Neural progenitor cell (in vitro differentiated cells): ENCODE measurements around the gene TEAD1.

Source experiments
- EZH2 ChIP-seq: fragments of 200-600 bp; sonication (generic); IDR thresholded peaks from 2 replicates; pipeline ENCODE4 v1.6.1; 2017; ENCODE audit warnings: antibody characterized with exemption, mild to moderate bottlenecking, moderate library complexity
- EZH2phosphoT487 ChIP-seq: fragments of 200-600 bp; sonication (generic); IDR thresholded peaks from 2 replicates; pipeline ENCODE4 v1.6.1; 2017; ENCODE audit warnings: antibody characterized with exemption
- TF ChIP-seq, protein P1 (sequence below): fragments of 200-600 bp; sonication (generic); IDR thresholded peaks from 2 replicates; pipeline ENCODE4 v1.5.1; 2017; ENCODE audit warnings: antibody characterized with exemption, mild to moderate bottlenecking

DNA sequence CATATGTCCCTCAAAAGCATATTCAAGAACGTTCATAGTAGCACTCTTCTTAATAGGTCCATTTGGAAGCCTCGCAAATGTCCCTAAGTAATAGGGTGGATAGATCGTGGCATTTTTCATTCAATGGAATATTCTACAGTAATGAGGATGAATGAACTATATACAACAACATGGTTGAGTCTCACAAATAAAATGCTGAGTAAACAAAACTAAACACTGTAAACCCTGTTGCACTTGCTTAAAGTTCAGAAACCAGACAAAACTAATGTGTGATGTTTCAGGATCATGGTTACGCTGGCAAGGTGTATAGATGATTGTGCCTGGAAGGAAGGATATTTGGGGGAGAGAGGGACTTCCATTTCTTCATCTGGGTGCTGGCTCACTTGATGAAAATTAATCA is 244.4 kb downstream of the TEAD1 start:
- TF ChIP-seq, protein P1, sequence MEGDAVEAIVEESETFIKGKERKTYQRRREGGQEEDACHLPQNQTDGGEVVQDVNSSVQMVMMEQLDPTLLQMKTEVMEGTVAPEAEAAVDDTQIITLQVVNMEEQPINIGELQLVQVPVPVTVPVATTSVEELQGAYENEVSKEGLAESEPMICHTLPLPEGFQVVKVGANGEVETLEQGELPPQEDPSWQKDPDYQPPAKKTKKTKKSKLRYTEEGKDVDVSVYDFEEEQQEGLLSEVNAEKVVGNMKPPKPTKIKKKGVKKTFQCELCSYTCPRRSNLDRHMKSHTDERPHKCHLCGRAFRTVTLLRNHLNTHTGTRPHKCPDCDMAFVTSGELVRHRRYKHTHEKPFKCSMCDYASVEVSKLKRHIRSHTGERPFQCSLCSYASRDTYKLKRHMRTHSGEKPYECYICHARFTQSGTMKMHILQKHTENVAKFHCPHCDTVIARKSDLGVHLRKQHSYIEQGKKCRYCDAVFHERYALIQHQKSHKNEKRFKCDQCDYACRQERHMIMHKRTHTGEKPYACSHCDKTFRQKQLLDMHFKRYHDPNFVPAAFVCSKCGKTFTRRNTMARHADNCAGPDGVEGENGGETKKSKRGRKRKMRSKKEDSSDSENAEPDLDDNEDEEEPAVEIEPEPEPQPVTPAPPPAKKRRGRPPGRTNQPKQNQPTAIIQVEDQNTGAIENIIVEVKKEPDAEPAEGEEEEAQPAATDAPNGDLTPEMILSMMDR: no peak
- TF ChIP-seq EZH2: no peak
- no peak for TF ChIP-seq EZH2phosphoT487
